Endothelial cell of umbilical vein (primary cell): Measurements from ENCODE around the gene DCHS1. TPM values are rescaled to one million over a fixed set of nuclear protein-coding genes. Genes with fewer than 3 reads are reported as not detected.
A peak's percentile ranks its signal among the peaks of the same experiment; 100 is the strongest.

Experiments
- BruUV-seq: library from RNA; stranded (reverse); fragments of 400-500 nt; replicated peaks from 2 replicates; lab custom pipeline; 2021; lab: Mats Ljungman, UMichigan
- CTCF ChIA-PET: fragments of 300-600, 350-600 bp; sonication (Branson Sonifier 250); formaldehyde crosslinking; loops from one replicate; lab custom pipeline; 2021; ENCODE audit warnings: antibody characterized with exemption, inconsistent platforms; lab: Charles Lee
- POLR2A ChIA-PET: fragments of 300-600, 350-600 bp; sonication (Branson Sonifier 250); formaldehyde crosslinking; loops from one replicate; lab custom pipeline; 2021; ENCODE audit warnings: antibody characterized with exemption, inconsistent platforms; lab: Charles Lee
- DNase-seq: peaks from one replicate; pipeline ENCODE4 v3.0.0-alpha.2; 2011; ENCODE audit warnings: low read depth, low spot score
- FAIRE-seq: peaks from 2 replicates; lab custom pipeline; 2011; peaks lifted over from hg19 to GRCh38; lab: Jason Lieb, UNC
- H2AFZ ChIP-seq: 2 replicates; pipeline ENCODE4 v1.6.0; 2012; ENCODE audit warnings: low read depth, low read length, control low read depth, inconsistent platforms
- H3K27ac ChIP-seq: 2 replicates; pipeline ENCODE4 v1.5.1; 2011; ENCODE audit warnings: low read depth, mild to moderate bottlenecking, control low read depth, low read length, moderate library complexity; ENCODE audit not compliant: insufficient read depth
- H3K27me3 ChIP-seq, 2 experiments: 2 replicates each; pipeline versions ENCODE4 v1.6.0 to v1.6.1; 2011; ENCODE audit warnings: low read length in 2 of 2, mixed read lengths in 1 of 2; ENCODE audit not compliant: control insufficient read depth in 2 of 2, insufficient read depth in 2 of 2
- H3K36me3 ChIP-seq, 2 experiments: 2 replicates in 1 of 2; 3 replicates in 1 of 2; pipeline ENCODE4 v1.5.1; 2011; ENCODE audit warnings: low read length in 2 of 2, mild to moderate bottlenecking in 1 of 2, moderate library complexity in 1 of 2; ENCODE audit not compliant: control insufficient read depth in 2 of 2, insufficient read depth in 2 of 2; ENCODE audit errors: extremely low read depth in 1 of 2
- H3K4me1 ChIP-seq: 3 replicates; pipeline ENCODE4 v1.5.1; 2011; ENCODE audit warnings: mild to moderate bottlenecking, low read length; ENCODE audit not compliant: control insufficient read depth, insufficient read depth; ENCODE audit errors: extremely low read depth
- H3K4me2 ChIP-seq: 2 replicates; pipeline ENCODE4 v1.6.1; 2011; ENCODE audit warnings: low read length, control low read depth, mixed read lengths; ENCODE audit not compliant: insufficient read depth
- H3K4me3 ChIP-seq, 3 experiments: fragments of 200-600 bp in 1 of 3; sonication (generic), shearing (Covaris generic) in 1 of 3; replicated peaks in 1 of 3; 2 replicates each; pipeline ENCODE4 v1.5.1; 2011 to 2016; ENCODE audit warnings: control low read depth in 3 of 3, low read length in 3 of 3, mild to moderate bottlenecking in 2 of 3, inconsistent platforms in 1 of 3, low read depth in 1 of 3, moderate library complexity in 1 of 3; ENCODE audit not compliant: insufficient read depth in 1 of 3
- H3K79me2 ChIP-seq: 2 replicates; pipeline ENCODE4 v1.6.0; 2012; ENCODE audit warnings: low read length, inconsistent platforms; ENCODE audit not compliant: control insufficient read depth, insufficient read depth
- H3K9ac ChIP-seq: replicated peaks from 2 replicates; pipeline ENCODE3; 2011; ENCODE audit warnings: low read length, control low read depth; ENCODE audit not compliant: insufficient read depth; ENCODE audit errors: extremely low read depth
- H3K9me1 ChIP-seq: replicated peaks from 3 replicates; pipeline ENCODE4 v1.6.0; 2011; ENCODE audit warnings: mild to moderate bottlenecking, low read length; ENCODE audit not compliant: control insufficient read depth, insufficient read depth; ENCODE audit errors: extremely low read depth
- H3K9me3 ChIP-seq: replicated peaks from 2 replicates; pipeline ENCODE4 v1.5.1; 2012; ENCODE audit warnings: low read length, inconsistent platforms; ENCODE audit not compliant: control insufficient read depth, insufficient read depth
- H4K20me1 ChIP-seq: replicated peaks from 2 replicates; pipeline ENCODE3; 2011; ENCODE audit warnings: mild to moderate bottlenecking, low read length; ENCODE audit not compliant: control insufficient read depth, insufficient read depth; ENCODE audit errors: extremely low read depth
- CTCF ChIP-seq, 2 donors: IDR thresholded peaks; 1 replicate in 1 of 2; 2 replicates in 1 of 2; pipeline ENCODE4 v1.5.1; 2011; ENCODE audit warnings: low read length in 2 of 2, mild to moderate bottlenecking in 2 of 2, moderate library complexity in 2 of 2, control low read depth in 1 of 2, inconsistent platforms in 1 of 2, low read depth in 1 of 2; ENCODE audit not compliant: insufficient read depth in 1 of 2; ENCODE audit errors: extremely low read depth in 1 of 2
- EZH2 ChIP-seq: IDR thresholded peaks from 2 replicates; pipeline ENCODE4 v1.6.1; 2012; ENCODE audit warnings: borderline replicate concordance, low read depth, mild to moderate bottlenecking, moderate library complexity, low read length, inconsistent platforms; ENCODE audit not compliant: severe bottlenecking
- FOS ChIP-seq: IDR thresholded peaks from 2 replicates; pipeline ENCODE4 v1.6.1; 2011; ENCODE audit warnings: mild to moderate bottlenecking, low read length, moderate library complexity, borderline replicate concordance; ENCODE audit not compliant: insufficient read depth
- GATA2 ChIP-seq: IDR thresholded peaks from 2 replicates; pipeline ENCODE4 v1.7.0; 2011; ENCODE audit warnings: low read depth, mild to moderate bottlenecking, moderate library complexity, mixed read lengths, low read length; ENCODE audit not compliant: insufficient read length, insufficient read depth
- JUN ChIP-seq: IDR thresholded peaks from 2 replicates; pipeline ENCODE4 v1.6.1; 2011; ENCODE audit warnings: borderline replicate concordance, low read depth; ENCODE audit not compliant: insufficient read length, insufficient read depth
- MYC ChIP-seq: IDR thresholded peaks from one replicate; pipeline ENCODE4 v1.6.1; 2011; ENCODE audit warnings: mild to moderate bottlenecking, low read depth, low read length
- POLR2A ChIP-seq: IDR thresholded peaks from 2 replicates; pipeline ENCODE4 v1.6.1; 2012; ENCODE audit warnings: low read depth, mild to moderate bottlenecking, control low read depth, low read length
- POLR2AphosphoS5 ChIP-seq: IDR thresholded peaks from 2 replicates; pipeline ENCODE4 v1.6.1; 2012; ENCODE audit warnings: low read depth, mild to moderate bottlenecking, control low read depth, low read length, moderate library complexity; ENCODE audit not compliant: insufficient read depth
- dilution Hi-C: fragments of 300-500 bp; cut with MboI; formaldehyde crosslinking; loops from one replicate; pipeline ENCODE4 v1.15.0; 2019; ENCODE audit warnings: low sequenced_read_pairs; ENCODE audit not compliant: extremely low pct_ligation_motif_present
- intact Hi-C: fragments of 100-400 bp; cut with micrococcal nuclease; formaldehyde crosslinking; loops from one replicate; pipeline ENCODE4 v1.10.0; 2022
- polyA plus RNA-seq, 4 experiments: library from polyadenylated mRNA; depleted of rRNA in 3 of 4; stranded (reverse) in 3 of 4; unstranded in 1 of 4; fragments of >200 nt; gene quantifications; 2 replicates each; pipeline versions ENCODE4 v1.2.1 to v1.2.3, GENCODE V29; 2011 to 2012; ENCODE audit warnings: missing spikeins in 1 of 4
- total RNA-seq: library from RNA; stranded (reverse); gene quantifications from 2 replicates; pipeline ENCODE4 v1.2.3, GENCODE V29; 2021
- TF ChIP-seq, protein P1 (sequence below): IDR thresholded peaks from 2 replicates; pipeline ENCODE4 v1.6.1; 2011; ENCODE audit not compliant: insufficient read depth, insufficient read length

DCHS1 gene
- total and polyA plus RNA-seq, 2 donors (not counting 3 experiments of a cell fraction or from before 2014, with no cell fraction given), result 56.2 to 73.0 TPM

DNA sequence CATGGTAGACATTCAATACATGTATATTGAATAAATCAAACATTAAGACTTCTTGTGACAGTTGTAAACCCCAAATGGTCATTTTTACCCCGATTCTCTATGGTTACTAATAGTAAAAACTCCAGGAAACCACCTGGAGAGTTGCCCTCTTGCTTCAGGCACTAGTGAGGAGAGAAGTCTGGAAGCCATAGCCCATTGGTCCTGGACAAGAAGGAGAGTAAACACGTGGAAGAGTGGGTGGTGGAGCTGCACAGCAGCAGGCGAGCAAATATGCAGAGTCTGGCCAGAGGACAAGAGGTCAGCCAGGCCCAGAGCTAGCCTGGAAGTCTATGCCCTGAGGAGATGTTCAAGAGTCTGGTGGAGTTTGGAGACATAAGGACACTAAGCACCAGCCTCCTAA lies 17.7 kb downstream of the DCHS1 start:
- Histone ChIP-seq H3K4me1 (peaks cover 47% of the 10 kb centered on the region), H3K4me2 (no peak overlapping the region), H3K4me3 (no peak overlapping the region), H3K9ac (no peak overlapping the region), H3K27ac (no peak overlapping the region), H2AFZ (no peak overlapping the region), H4K20me1 (no peaks in the 10 kb centered on the region), H3K27me3 (no peaks in the 10 kb centered on the region), H3K36me3 (peaks cover 0 to 28% of the 10 kb centered on the region in 2 experiments), H3K9me1 (no peaks in the 10 kb centered on the region), H3K9me3 (no peaks in the 10 kb centered on the region), H3K79me2 (peaks cover 2% of the 10 kb centered on the region)
- no peak for TF ChIP-seq MYC
- TF ChIP-seq, protein P1, sequence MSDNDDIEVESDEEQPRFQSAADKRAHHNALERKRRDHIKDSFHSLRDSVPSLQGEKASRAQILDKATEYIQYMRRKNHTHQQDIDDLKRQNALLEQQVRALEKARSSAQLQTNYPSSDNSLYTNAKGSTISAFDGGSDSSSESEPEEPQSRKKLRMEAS, result no peak
- DNase-seq (no peak), FAIRE-seq (no peak)
- CTCF ChIA-PET, result interaction anchor here (0.6 to 2.7 kb wide), 12 partner anchors 9 to 199 kb away, joined by 3 to 15 read pairs (median 4); partner anchors contain the start of genes MRPL17, TAF10 and TPP1
- intact Hi-C loops (no loop called here), dilution Hi-C loops (no loop called here)
- BruUV-seq, result no TSS peak
- POLR2A ChIA-PET, result no interaction called here

DNA sequence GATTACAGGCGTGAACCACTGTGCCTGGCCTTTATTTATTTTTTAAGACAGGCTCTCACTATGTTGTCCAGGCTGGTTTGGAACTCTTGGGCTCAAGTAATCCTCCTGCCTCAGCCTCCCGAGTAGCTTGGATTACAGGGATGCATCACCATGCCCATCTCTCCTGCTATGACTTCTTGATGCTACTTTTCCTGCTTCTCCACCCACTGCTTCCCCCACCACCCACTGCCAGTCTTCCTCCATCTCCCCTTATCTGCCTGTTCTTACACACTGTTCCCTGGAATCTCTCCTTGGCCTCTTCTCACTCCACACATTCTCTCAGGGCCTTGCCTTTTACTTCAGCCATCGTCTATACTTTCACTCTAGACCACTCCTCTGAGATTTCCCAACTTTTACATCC lies 19.1 kb downstream of the DCHS1 start:
- DNase-seq (no peak), FAIRE-seq (peak; percentile 55)
- H3K36me3 ChIP-seq, result peaks cover 0 to 41% of the 10 kb centered on the region in 2 experiments
- H3K4me2 ChIP-seq, result no peak overlapping the region
- peak overlapping the region; percentile 91 for H3K27ac ChIP-seq
- ChIA-PET POLR2A (interaction anchor here (1.2 to 1.9 kb wide), 4 partner anchors 10 to 47 kb away, joined by 3 to 11 read pairs (median 4); partner anchors contain the start of genes MRPL17 and TPP1), CTCF (interaction anchor here (1.0 to 2.1 kb wide), 5 partner anchors 10 to 59 kb away, joined by 3 to 19 read pairs (median 5); partner anchors contain the start of gene MRPL17)
- H3K9me1 ChIP-seq, result no peaks in the 10 kb centered on the region
- no peaks in the 10 kb centered on the region for H3K27me3 ChIP-seq
- H3K4me1 ChIP-seq, result peaks cover 47% of the 10 kb centered on the region
- no TSS peak for BruUV-seq
- intact Hi-C loops (no loop called here), dilution Hi-C loops (no loop called here)
- H4K20me1 ChIP-seq, result no peaks in the 10 kb centered on the region
- no peak overlapping the region for H2AFZ ChIP-seq
- H3K9me3 ChIP-seq, result no peaks in the 10 kb centered on the region
- H3K9ac ChIP-seq, result no peak overlapping the region
- H3K79me2 ChIP-seq, result peaks cover 2% of the 10 kb centered on the region
- H3K4me3 ChIP-seq, result no peak overlapping the region
- TF ChIP-seq GATA2, result no peak
- TF ChIP-seq MYC, result no peak
- TF ChIP-seq POLR2A, result no peak
- no peak for TF ChIP-seq FOS
- no peak for TF ChIP-seq CTCF (IDR thresholded peaks at IDR 0.05; ENCODE audit: extremely low read depth in 1 of 2, insufficient read depth in 1 of 2, low read depth in 1 of 2, low read length in 2 of 2)
- no peak for TF ChIP-seq POLR2AphosphoS5
- TF ChIP-seq JUN, result no peak
- TF ChIP-seq, protein P1, result no peak
- no peak for TF ChIP-seq EZH2
